ENCODE results near the gene INA. TPM values are rescaled to one million over a fixed set of nuclear protein-coding genes. Genes with fewer than 3 reads are reported as not detected.

Gene INA

DNA sequence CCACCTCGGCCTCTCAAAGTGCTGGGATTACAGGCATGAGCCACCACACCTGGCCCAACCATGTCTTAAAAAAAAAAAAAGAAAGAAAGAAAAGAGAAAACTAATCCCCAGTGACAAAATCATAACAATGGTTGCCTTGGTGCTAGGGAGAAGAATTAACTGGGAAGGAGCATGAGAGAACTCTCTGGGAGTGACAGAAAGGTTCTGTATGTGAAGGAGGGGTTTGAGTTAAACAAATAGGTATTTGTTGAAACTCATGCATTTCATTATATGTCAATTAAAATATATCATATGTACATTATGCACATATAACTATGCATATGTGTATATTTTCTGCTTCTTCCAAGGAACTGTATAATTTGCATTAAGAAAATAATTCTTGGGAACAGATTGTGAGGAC, 33.3 kb downstream of the INA start:
- Histone ChIP-seq H3K4me1 (ENCODE audit: control insufficient read depth, insufficient read depth, low read length) (no peaks in the 10 kb centered on the region), H3K9me3 (replicated peaks; ENCODE audit: low read length) (no peaks in the 10 kb centered on the region), H3K4me2 (ENCODE audit: low read length) (no peak overlapping the region), H3K27me3 (ENCODE audit: control insufficient read depth, insufficient read depth, low read length) (no peaks in the 10 kb centered on the region), H3K9ac (ENCODE audit: low read depth, low read length) (no peak overlapping the region), H3K36me3 (ENCODE audit: insufficient read depth, low read length) (peaks cover 34% of the 10 kb centered on the region), H3K4me3 (ENCODE audit: low read length) (no peak overlapping the region)

DNA sequence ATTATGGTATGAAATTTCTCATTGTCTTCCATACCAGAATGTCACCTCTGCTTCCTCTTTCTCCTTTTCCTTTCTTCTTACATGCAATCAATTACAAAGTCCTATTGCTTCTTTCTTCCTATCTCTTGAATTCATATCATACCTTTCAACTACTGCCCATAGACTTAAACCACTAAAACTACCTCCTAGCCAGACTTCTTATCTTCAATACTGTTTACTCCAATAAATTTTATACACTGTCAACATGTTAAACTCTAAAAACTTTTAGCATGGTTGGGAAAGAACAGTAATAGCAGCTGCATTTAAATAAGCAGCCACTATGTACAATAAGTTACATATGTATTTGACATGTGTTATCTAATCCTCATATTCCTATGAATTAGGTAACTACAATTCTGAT, 39.1 kb downstream of the INA start:
- Histone ChIP-seq H3K4me3 (ENCODE audit: low read length) (no peak overlapping the region), H3K4me1 (ENCODE audit: control insufficient read depth, insufficient read depth, low read length) (no peaks in the 10 kb centered on the region), H3K36me3 (ENCODE audit: insufficient read depth, low read length) (peaks cover 26% of the 10 kb centered on the region), H3K9ac (ENCODE audit: low read depth, low read length) (no peak overlapping the region), H3K4me2 (ENCODE audit: low read length) (no peak overlapping the region), H3K9me3 (replicated peaks; ENCODE audit: low read length) (no peaks in the 10 kb centered on the region), H3K27me3 (ENCODE audit: control insufficient read depth, insufficient read depth, low read length) (no peaks in the 10 kb centered on the region)

- Histone ChIP-seq H3K4me1 (ENCODE audit: control insufficient read depth, insufficient read depth, low read length) (no peaks in the 10 kb centered on the region), H3K4me2 (ENCODE audit: low read length) (no peak overlapping the region), H3K4me3 (ENCODE audit: low read length) (no peak overlapping the region), H3K9ac (ENCODE audit: low read depth, low read length) (no peak overlapping the region), H3K9me3 (replicated peaks; ENCODE audit: low read length) (no peaks in the 10 kb centered on the region), H3K36me3 (ENCODE audit: insufficient read depth, low read length) (peaks cover 27% of the 10 kb centered on the region), H3K27me3 (ENCODE audit: control insufficient read depth, insufficient read depth, low read length) (no peaks in the 10 kb centered on the region)
These were observed 51.0 kb downstream of the INA start for GRCh38 chr10:103327906-103328305.

- no peaks in the 10 kb centered on the region for H3K9me3 ChIP-seq (replicated peaks; ENCODE audit: low read length)
- no peak overlapping the region for H3K4me2 ChIP-seq (ENCODE audit: low read length)
- peaks cover 27% of the 10 kb centered on the region for H3K36me3 ChIP-seq (ENCODE audit: insufficient read depth, low read length)
- H3K4me3 ChIP-seq (ENCODE audit: low read length) = no peak overlapping the region
- H3K27me3 ChIP-seq (ENCODE audit: control insufficient read depth, insufficient read depth, low read length) = no peaks in the 10 kb centered on the region
- no peak overlapping the region for H3K9ac ChIP-seq (ENCODE audit: low read depth, low read length)
- H3K4me1 ChIP-seq (ENCODE audit: control insufficient read depth, insufficient read depth, low read length) = no peaks in the 10 kb centered on the region
These were observed 57.1 kb downstream of the INA start for GRCh38 chr10:103333934-103334520.

DNA sequence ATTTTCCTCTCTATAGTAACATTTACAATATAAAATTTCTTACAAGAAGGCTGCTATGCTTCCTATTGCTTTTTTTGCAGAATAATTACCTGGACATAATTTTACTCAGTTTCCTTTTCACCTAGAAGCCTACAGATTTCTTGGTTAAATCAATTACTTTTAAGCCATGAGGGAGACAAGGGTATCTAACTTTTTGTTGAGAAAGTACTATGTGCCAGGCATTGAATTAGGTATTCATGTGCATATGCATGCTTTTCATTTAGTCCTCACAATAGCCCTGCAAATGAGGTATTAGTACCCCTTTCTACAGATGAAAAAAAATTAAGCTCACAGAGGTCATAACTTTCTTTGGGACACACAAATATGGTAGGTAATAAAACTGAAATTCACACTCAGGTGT, 57.6 kb downstream of the INA start:
- peaks cover 30% of the 10 kb centered on the region for H3K36me3 ChIP-seq (ENCODE audit: insufficient read depth, low read length)
- H3K9ac ChIP-seq (ENCODE audit: low read depth, low read length) = no peak overlapping the region
- no peaks in the 10 kb centered on the region for H3K4me1 ChIP-seq (ENCODE audit: control insufficient read depth, insufficient read depth, low read length)
- no peaks in the 10 kb centered on the region for H3K9me3 ChIP-seq (replicated peaks; ENCODE audit: low read length)
- H3K27me3 ChIP-seq (ENCODE audit: control insufficient read depth, insufficient read depth, low read length) = no peaks in the 10 kb centered on the region
- H3K4me2 ChIP-seq (ENCODE audit: low read length) = no peak overlapping the region
- H3K4me3 ChIP-seq (ENCODE audit: low read length) = no peak overlapping the region

GRCh38 chr10:103336370-103336769, 59.4 kb downstream of the INA start:
- no peaks in the 10 kb centered on the region for H3K9me3 ChIP-seq (replicated peaks; ENCODE audit: low read length)
- H3K4me1 ChIP-seq (ENCODE audit: control insufficient read depth, insufficient read depth, low read length) = no peaks in the 10 kb centered on the region
- no peak overlapping the region for H3K4me2 ChIP-seq (ENCODE audit: low read length)
- peaks cover 22% of the 10 kb centered on the region for H3K36me3 ChIP-seq (ENCODE audit: insufficient read depth, low read length)
- H3K4me3 ChIP-seq (ENCODE audit: low read length) = no peak overlapping the region
- no peak overlapping the region for H3K9ac ChIP-seq (ENCODE audit: low read depth, low read length)
- no peaks in the 10 kb centered on the region for H3K27me3 ChIP-seq (ENCODE audit: control insufficient read depth, insufficient read depth, low read length)

Small RNAs within 50 kb of the gene (small RNA-seq; reads per million reads assigned to genes)
- gene RNU11-3P = not detected
